Immature natural killer cell (primary cell): Measurements from ENCODE around the gene GRIK4. TPM values are rescaled to one million over a fixed set of nuclear protein-coding genes. Genes with fewer than 3 reads are reported as not detected.
A peak's percentile ranks its signal among the peaks of the same experiment; 100 is the strongest.

Source experiments
- DNase-seq, 3 donors: peaks; one replicate each; pipeline ENCODE4 v3.0.0; 2022; ENCODE audit warnings: mixed read lengths in 1 of 3
- H3K27ac Mint-ChIP-seq, 6 donors: one replicate each; pipeline ENCODE4 v1.8.0; 2020; ENCODE audit warnings: mixed read lengths in 6 of 6, mild to moderate bottlenecking in 5 of 6, inconsistent platforms in 4 of 6, moderate library complexity in 3 of 6
- H3K27me3 Mint-ChIP-seq, 3 donors: one replicate each; pipeline ENCODE4 v1.8.0; 2020 to 2021; ENCODE audit warnings: low read depth in 3 of 3, mild to moderate bottlenecking in 3 of 3, mixed read lengths in 3 of 3, moderate library complexity in 3 of 3, inconsistent platforms in 1 of 3
- H3K36me3 Mint-ChIP-seq, 3 donors: one replicate each; pipeline ENCODE4 v1.8.0; 2020; ENCODE audit warnings: mixed read lengths in 3 of 3, inconsistent platforms in 2 of 3, mild to moderate bottlenecking in 2 of 3
- H3K4me1 Mint-ChIP-seq, 2 donors: one replicate each; pipeline ENCODE4 v1.8.0; 2020; ENCODE audit warnings: inconsistent platforms in 2 of 2, mild to moderate bottlenecking in 2 of 2, mixed read lengths in 2 of 2, moderate library complexity in 1 of 2
- H3K4me3 Mint-ChIP-seq, 5 donors: one replicate each; pipeline ENCODE4 v1.8.0; 2020; ENCODE audit warnings: mild to moderate bottlenecking in 5 of 5, mixed read lengths in 5 of 5, inconsistent platforms in 3 of 5, moderate library complexity in 3 of 5
- H3K9me3 Mint-ChIP-seq, 6 donors: one replicate each; pipeline ENCODE4 v1.8.0; 2020; ENCODE audit warnings: mild to moderate bottlenecking in 6 of 6, mixed read lengths in 6 of 6, inconsistent platforms in 4 of 6, moderate library complexity in 3 of 6
- polyA plus RNA-seq, 3 donors: library from polyadenylated mRNA; unstranded; fragments of 300-500 nt; fragmentation: Illumina TruSeq; gene quantifications; one replicate each; pipeline ENCODE4 v1.2.3, GENCODE V29; 2021

GRIK4 gene
- polyA plus RNA-seq, 3 donors from 2014 or later, result 0.85 to 3.6 (median 2.0) TPM

GRCh38 chr11:120816176-120816575 lies 304.6 kb downstream of the GRIK4 start:
- Mint-ChIP-seq H3K9me3 (no peaks in the 10 kb centered on the region), H3K27ac (no peak overlapping the region), H3K4me3 (no peak overlapping the region), H3K4me1 (peaks cover 67 to 77% of the 10 kb centered on the region in 2 donors), H3K27me3 (peaks cover 3 to 10% (median 4%) of the 10 kb centered on the region in 3 donors), H3K36me3 (peaks cover 9 to 17% (median 10%) of the 10 kb centered on the region in 3 donors)
- no peak for DNase-seq

- Mint-ChIP-seq H3K27me3 (peaks cover 3 to 10% (median 4%) of the 10 kb centered on the region in 3 donors), H3K4me3 (peak overlapping the region in 1 of 5 donors; percentile 4), H3K36me3 (peaks cover 10 to 23% (median 10%) of the 10 kb centered on the region in 3 donors), H3K27ac (peak overlapping the region in 2 of 6 donors; percentile 64 to 72), H3K4me1 (peaks cover 64 to 79% of the 10 kb centered on the region in 2 donors), H3K9me3 (no peaks in the 10 kb centered on the region)
- DNase-seq, result no peak
Measured at GRCh38 chr11:120816711-120817110, 305.2 kb downstream of the GRIK4 start.

GRCh38 chr11:120817158-120817557 lies 305.6 kb downstream of the GRIK4 start:
- Mint-ChIP-seq H3K36me3 (peaks cover 10 to 23% (median 10%) of the 10 kb centered on the region in 3 donors), H3K9me3 (no peaks in the 10 kb centered on the region), H3K27ac (peak overlapping the region in 3 of 6 donors; percentile 28 to 72 (median 64)), H3K4me3 (peak overlapping the region in 1 of 5 donors; percentile 4), H3K4me1 (peaks cover 59 to 74% of the 10 kb centered on the region in 2 donors), H3K27me3 (peaks cover 3 to 7% (median 4%) of the 10 kb centered on the region in 3 donors)
- no peak for DNase-seq

GRCh38 chr11:120818097-120818496 lies 306.5 kb downstream of the GRIK4 start:
- no peak for DNase-seq
- Mint-ChIP-seq H3K9me3 (no peaks in the 10 kb centered on the region), H3K27me3 (peaks cover 3 to 7% (median 4%) of the 10 kb centered on the region in 3 donors), H3K36me3 (peaks cover 10 to 21% (median 10%) of the 10 kb centered on the region in 3 donors), H3K27ac (peak overlapping the region in 1 of 6 donors; percentile 36), H3K4me3 (peak overlapping the region in 1 of 5 donors; percentile 13), H3K4me1 (peaks cover 53 to 69% of the 10 kb centered on the region in 2 donors)

- H3K27ac Mint-ChIP-seq, result peak overlapping the region in 1 of 6 donors; percentile 31
- H3K4me1 Mint-ChIP-seq, result peaks cover 50 to 69% of the 10 kb centered on the region in 2 donors
- DNase-seq, result no peak
- peaks cover 5 to 22% (median 10%) of the 10 kb centered on the region in 3 donors for H3K36me3 Mint-ChIP-seq
- H3K4me3 Mint-ChIP-seq, result peak overlapping the region in 1 of 5 donors; percentile 26
- no peaks in the 10 kb centered on the region for H3K9me3 Mint-ChIP-seq
- peaks cover 3 to 6% (median 4%) of the 10 kb centered on the region in 3 donors for H3K27me3 Mint-ChIP-seq
Measured at GRCh38 chr11:120819003-120819402, 307.5 kb downstream of the GRIK4 start.

GRCh38 chr11:120819437-120820365 lies 308.2 kb downstream of the GRIK4 start:
- no peaks in the 10 kb centered on the region for H3K9me3 Mint-ChIP-seq
- H3K36me3 Mint-ChIP-seq, result peaks cover 4 to 22% (median 10%) of the 10 kb centered on the region in 3 donors
- H3K4me1 Mint-ChIP-seq, result peaks cover 50 to 67% of the 10 kb centered on the region in 2 donors
- H3K27me3 Mint-ChIP-seq, result peaks cover 3 to 6% (median 4%) of the 10 kb centered on the region in 3 donors
- peak overlapping the region in 1 of 5 donors; percentile 10 for H3K4me3 Mint-ChIP-seq
- H3K27ac Mint-ChIP-seq, result peak overlapping the region in 2 of 6 donors; percentile 9 to 31
- no peak for DNase-seq

GRCh38 chr11:120823159-120823558 lies 311.6 kb downstream of the GRIK4 start:
- peaks cover 34 to 46% of the 10 kb centered on the region in 2 donors for H3K4me1 Mint-ChIP-seq

GRCh38 chr11:120824242-120824641 lies 312.7 kb downstream of the GRIK4 start:
- DNase-seq, result no peak
- no peaks in the 10 kb centered on the region for H3K9me3 Mint-ChIP-seq
- no peak overlapping the region for H3K4me3 Mint-ChIP-seq
- peaks cover 4 to 23% (median 5%) of the 10 kb centered on the region in 3 donors for H3K36me3 Mint-ChIP-seq
- peaks cover 0 to 4% (median 4%) of the 10 kb centered on the region in 3 donors for H3K27me3 Mint-ChIP-seq
- no peak overlapping the region for H3K27ac Mint-ChIP-seq
- peaks cover 23 to 36% of the 10 kb centered on the region in 2 donors for H3K4me1 Mint-ChIP-seq

More at GRCh38 chr11:120823159-120823558, 311.6 kb downstream of the GRIK4 start:
- DNase-seq, result no peak
- Mint-ChIP-seq H3K27me3 (peaks cover 0 to 5% (median 2%) of the 10 kb centered on the region in 3 donors), H3K9me3 (no peaks in the 10 kb centered on the region), H3K27ac (peak overlapping the region in 5 of 6 donors; percentile 6 to 76 (median 42)), H3K4me3 (no peak overlapping the region), H3K36me3 (peaks cover 4 to 23% (median 5%) of the 10 kb centered on the region in 3 donors)

- Mint-ChIP-seq H3K4me1 (peaks cover 7 to 17% of the 10 kb centered on the region in 2 donors), H3K4me3 (no peak overlapping the region), H3K27ac (peak overlapping the region in 1 of 6 donors; percentile 7), H3K27me3 (peaks cover 1 to 4% (median 2%) of the 10 kb centered on the region in 3 donors), H3K36me3 (peaks cover 0 to 10% (median 0%) of the 10 kb centered on the region in 3 donors), H3K9me3 (no peaks in the 10 kb centered on the region)
- no peak for DNase-seq
Measured at GRCh38 chr11:120827198-120827597, 315.6 kb downstream of the GRIK4 start.

- H3K27ac Mint-ChIP-seq, result peak overlapping the region in 2 of 6 donors; percentile 8 to 37
- no peaks in the 10 kb centered on the region for H3K9me3 Mint-ChIP-seq
- H3K36me3 Mint-ChIP-seq, result peaks cover 0 to 10% (median 0%) of the 10 kb centered on the region in 3 donors
- H3K4me3 Mint-ChIP-seq, result no peak overlapping the region
- H3K27me3 Mint-ChIP-seq, result peaks cover 4 to 5% (median 4%) of the 10 kb centered on the region in 3 donors
- no peak for DNase-seq
- H3K4me1 Mint-ChIP-seq, result peaks cover 7 to 15% of the 10 kb centered on the region in 2 donors
Measured at GRCh38 chr11:120827820-120828219, 316.3 kb downstream of the GRIK4 start.

GRCh38 chr11:120828847-120829246 lies 317.3 kb downstream of the GRIK4 start:
- DNase-seq, result no peak
- peak overlapping the region in 1 of 6 donors; percentile 45 for H3K27ac Mint-ChIP-seq
- H3K27me3 Mint-ChIP-seq, result peaks cover 4 to 7% (median 6%) of the 10 kb centered on the region in 3 donors
- H3K36me3 Mint-ChIP-seq, result peaks cover 0 to 7% (median 0%) of the 10 kb centered on the region in 3 donors
- no peaks in the 10 kb centered on the region for H3K9me3 Mint-ChIP-seq
- no peak overlapping the region for H3K4me3 Mint-ChIP-seq
- peaks cover 6 to 14% of the 10 kb centered on the region in 2 donors for H3K4me1 Mint-ChIP-seq

GRCh38 chr11:120830085-120830620 lies 318.6 kb downstream of the GRIK4 start:
- no peak for DNase-seq
- H3K9me3 Mint-ChIP-seq, result no peaks in the 10 kb centered on the region
- peaks cover 7 to 21% of the 10 kb centered on the region in 2 donors for H3K4me1 Mint-ChIP-seq
- H3K4me3 Mint-ChIP-seq, result no peak overlapping the region
- peak overlapping the region in 2 of 6 donors; percentile 11 to 13 for H3K27ac Mint-ChIP-seq
- H3K36me3 Mint-ChIP-seq, result peaks cover 0 to 7% (median 0%) of the 10 kb centered on the region in 3 donors
- peaks cover 4 to 7% (median 6%) of the 10 kb centered on the region in 3 donors for H3K27me3 Mint-ChIP-seq

GRCh38 chr11:120832481-120833238 lies 321.1 kb downstream of the GRIK4 start:
- Mint-ChIP-seq H3K27ac (peak overlapping the region in 4 of 6 donors; percentile 26 to 56 (median 40)), H3K4me3 (no peak overlapping the region), H3K27me3 (peaks cover 6 to 7% (median 7%) of the 10 kb centered on the region in 3 donors), H3K4me1 (peaks cover 7 to 25% of the 10 kb centered on the region in 2 donors), H3K9me3 (no peaks in the 10 kb centered on the region), H3K36me3 (peaks cover 0 to 7% (median 4%) of the 10 kb centered on the region in 3 donors)
- DNase-seq, result no peak
